Gastroesophageal sphincter (tissue), 3 donors: ENCODE data around the gene WBP2.
A peak's percentile ranks its signal among the peaks of the same experiment; 100 is the strongest.

Source experiments
- CTCF ChIP-seq, 4 experiments: fragments of 200-600 bp in 2 of 4; fragments of 450-650 bp in 2 of 4; sonication (generic) in 1 of 4; IDR thresholded peaks; one replicate each; pipeline ENCODE4 v1.5.1; 2017 to 2019; ENCODE audit warnings: antibody characterized with exemption in 4 of 4, mild to moderate bottlenecking in 2 of 4, moderate library complexity in 2 of 4
- EP300 ChIP-seq: sonication (generic); formaldehyde crosslinking; IDR thresholded peaks from one replicate; pipeline ENCODE4 v1.6.1; 2017; ENCODE audit warnings: antibody characterized with exemption, mild to moderate bottlenecking

- TF ChIP-seq CTCF (IDR thresholded peaks at IDR 0.05) (peak in 3 of 4 experiments; percentile 48 to 88 (median 85)), EP300 (no peak)
Measured at GRCh38 chr17:75877752-75878173, 22.6 kb upstream of the WBP2 start.
